SK-N-SH (cell line): Measurements from ENCODE around the gene DENND6A. TPM values are rescaled to one million over a fixed set of nuclear protein-coding genes. Genes with fewer than 3 reads are reported as not detected.

Source experiments
- CTCF ChIA-PET: fragments of 300-600, 350-600 bp; formaldehyde crosslinking; extraction: SDS; loops from one replicate; lab custom pipeline; 2021; lab: Yijun Ruan, JAX
- POLR2A ChIA-PET: fragments of 350-600 bp; sonication (Branson Sonifier 250); formaldehyde crosslinking; extraction: SDS; loops from one replicate; lab custom pipeline; 2020; ENCODE audit warnings: antibody characterized with exemption, inconsistent platforms; lab: Yijun Ruan, JAX
- DNase-seq: peaks from one replicate; pipeline ENCODE4 v3.0.0; 2012
- H2AFZ ChIP-seq: fragments of 200-600 bp; sonication (generic); 2 replicates; pipeline ENCODE4 v1.8.1; 2016; ENCODE audit warnings: antibody characterized with exemption, mild to moderate bottlenecking, low read depth
- H3F3A ChIP-seq: fragments of 200-600 bp; sonication (generic); replicated peaks from 2 replicates; pipeline ENCODE3; 2016; ENCODE audit warnings: antibody characterized with exemption, mild to moderate bottlenecking; ENCODE audit not compliant: insufficient read depth
- H3K27ac ChIP-seq, 2 experiments: fragments of 200-500 bp in 1 of 2; fragments of 200-600 bp in 1 of 2; sonication (Bioruptor generic) in 1 of 2; sonication (generic), shearing (Covaris generic) in 1 of 2; 2 replicates each; pipeline versions ENCODE4 v1.5.1 to v1.6.1; 2014 to 2016; ENCODE audit warnings: low read depth in 2 of 2, inconsistent platforms in 1 of 2, low read length in 1 of 2, mild to moderate bottlenecking in 1 of 2, mixed read lengths in 1 of 2
- H3K27me3 ChIP-seq: fragments of 200-600 bp; sonication (generic), shearing (Covaris generic); 2 replicates; pipeline ENCODE4 v1.6.1; 2016; ENCODE audit warnings: mixed run types; ENCODE audit not compliant: insufficient read depth
- H3K36me3 ChIP-seq, 2 experiments: fragments of 200-500 bp in 1 of 2; fragments of 200-600 bp in 1 of 2; sonication (Bioruptor generic) in 1 of 2; sonication (generic) in 1 of 2; replicated peaks in 1 of 2; 2 replicates each; pipeline versions ENCODE3 to v1.5.1; 2014 to 2016; ENCODE audit warnings: low read length in 1 of 2, mild to moderate bottlenecking in 1 of 2; ENCODE audit not compliant: insufficient read depth in 2 of 2, control insufficient read depth in 1 of 2
- H3K4me1 ChIP-seq, 2 experiments: fragments of 200-500 bp in 1 of 2; fragments of 200-600 bp in 1 of 2; sonication (Bioruptor generic) in 1 of 2; sonication (generic), shearing (Covaris generic) in 1 of 2; 2 replicates each; pipeline versions ENCODE4 v1.5.1 to v1.6.1; 2014 to 2016; ENCODE audit warnings: low read depth in 1 of 2, low read length in 1 of 2, mixed run types in 1 of 2; ENCODE audit not compliant: insufficient read depth in 2 of 2, control insufficient read depth in 1 of 2
- H3K4me2 ChIP-seq: fragments of 200-600 bp; sonication (generic), shearing (Covaris generic); 2 replicates; pipeline ENCODE4 v1.6.1; 2017; ENCODE audit warnings: mixed run types
- H3K4me3 ChIP-seq, 2 experiments: fragments of 200-500 bp in 1 of 2; fragments of 200-600 bp in 1 of 2; sonication (Bioruptor generic) in 1 of 2; sonication (generic), shearing (Covaris generic) in 1 of 2; 2 replicates each; pipeline versions ENCODE4 v1.5.1 to v1.8.1; 2014 to 2016; ENCODE audit warnings: low read depth in 2 of 2, inconsistent platforms in 1 of 2, low read length in 1 of 2, mild to moderate bottlenecking in 1 of 2, mixed read lengths in 1 of 2, moderate library complexity in 1 of 2
- H3K79me2 ChIP-seq: fragments of 200-600 bp; sonication (generic); 2 replicates; pipeline ENCODE4 v1.8.1; 2017; ENCODE audit warnings: mild to moderate bottlenecking; ENCODE audit not compliant: insufficient read depth
- H3K9ac ChIP-seq: fragments of 200-600 bp; sonication (generic); 2 replicates; pipeline ENCODE4 v1.6.1; 2017; ENCODE audit warnings: mixed run types
- H3K9me2 ChIP-seq: fragments of 200-600 bp; sonication (generic); 2 replicates; pipeline ENCODE4 v1.6.1; 2017; ENCODE audit warnings: mixed run types
- H3K9me3 ChIP-seq: fragments of 200-600 bp; sonication (generic); 2 replicates; pipeline ENCODE4 v1.6.1; 2017; ENCODE audit warnings: mixed run types, mild to moderate bottlenecking, moderate library complexity
- H4K20me1 ChIP-seq: fragments of 200-600 bp; sonication (generic); 2 replicates; pipeline ENCODE4 v1.6.1; 2017; ENCODE audit warnings: mild to moderate bottlenecking, mixed run types; ENCODE audit not compliant: insufficient read depth
- ELF1 ChIP-seq: IDR thresholded peaks from 2 replicates; pipeline ENCODE4 v1.4.0; 2012
- EP300 ChIP-seq, 2 experiments: IDR thresholded peaks; 2 replicates each; pipeline versions ENCODE4 v1.4.0 to v1.6.1; 2012; ENCODE audit warnings: borderline replicate concordance in 1 of 2, low read depth in 1 of 2, low read length in 1 of 2
- EZH2phosphoT487 ChIP-seq: fragments of 200-600 bp; sonication (generic); IDR thresholded peaks from 2 replicates; pipeline ENCODE4 v1.6.1; 2017; ENCODE audit warnings: low read depth, mixed run types, mild to moderate bottlenecking, antibody characterized with exemption, moderate library complexity, borderline replicate concordance
- FOXJ3 ChIP-seq: sonication (generic); formaldehyde crosslinking; IDR thresholded peaks from 2 replicates; pipeline ENCODE4 v1.5.1; 2020; ENCODE audit warnings: mild to moderate bottlenecking, missing genetic modification reagents
- FOXM1 ChIP-seq: IDR thresholded peaks from 2 replicates; pipeline ENCODE4 v1.4.0; 2012; ENCODE audit warnings: low read depth, mild to moderate bottlenecking
- MEF2A ChIP-seq: IDR thresholded peaks from 2 replicates; pipeline ENCODE4 v1.4.0; 2012; ENCODE audit warnings: low read depth, borderline replicate concordance
- MXI1 ChIP-seq: IDR thresholded peaks from 2 replicates; pipeline ENCODE4 v1.6.1; 2012; ENCODE audit warnings: mild to moderate bottlenecking, low read depth, low read length, improper control_type of control experiment
- NFIC ChIP-seq: IDR thresholded peaks from 2 replicates; pipeline ENCODE4 v1.4.0; 2012; ENCODE audit warnings: borderline replicate concordance
- PBX3 ChIP-seq: IDR thresholded peaks from 2 replicates; pipeline ENCODE4; 2012
- POLR2AphosphoS5 ChIP-seq: IDR thresholded peaks from 2 replicates; pipeline ENCODE4 v1.6.1; 2012; ENCODE audit warnings: low read depth, low read length
- RAD21 ChIP-seq: IDR thresholded peaks from 2 replicates; pipeline ENCODE4 v1.6.1; 2012; ENCODE audit warnings: mild to moderate bottlenecking, low read length
- SIN3A ChIP-seq: IDR thresholded peaks from 2 replicates; pipeline ENCODE4 v1.6.1; 2012; ENCODE audit warnings: low read depth, mild to moderate bottlenecking, low read length, moderate library complexity, borderline replicate concordance
- SMC3 ChIP-seq: IDR thresholded peaks from 2 replicates; pipeline ENCODE4 v1.6.1; 2012; ENCODE audit warnings: low read depth, low read length, improper control_type of control experiment
- TCF12 ChIP-seq: IDR thresholded peaks from 2 replicates; pipeline ENCODE4 v1.4.0; 2012
- TEAD4 ChIP-seq: IDR thresholded peaks from 2 replicates; pipeline ENCODE4 v1.4.0; 2012; ENCODE audit warnings: mild to moderate bottlenecking, borderline replicate concordance; ENCODE audit not compliant: insufficient read depth
- USF2 ChIP-seq: fragments of 150-350 bp; IDR thresholded peaks from 2 replicates; pipeline ENCODE4 v1.6.1; 2017; ENCODE audit warnings: antibody characterized with exemption, low read length, low read depth, borderline replicate concordance
- ZBTB33 ChIP-seq: IDR thresholded peaks from 2 replicates; pipeline ENCODE4 v1.4.0; 2012; ENCODE audit warnings: low read depth, borderline replicate concordance
- polyA plus RNA-seq, 3 experiments: library from polyadenylated mRNA; depleted of rRNA; stranded (reverse); fragments of >200 nt; gene quantifications; 2 replicates each; pipeline ENCODE4 v1.2.3, GENCODE V29; 2012
- TF ChIP-seq, protein P1 (sequence below): fragments of 200-600 bp; sonication (generic); IDR thresholded peaks from 2 replicates; pipeline ENCODE4 v1.6.1; 2017; ENCODE audit warnings: antibody characterized with exemption, mild to moderate bottlenecking, moderate library complexity
- TF ChIP-seq, protein P2 (sequence below): IDR thresholded peaks from 2 replicates; pipeline ENCODE4 v1.4.0; 2012; ENCODE audit warnings: low read depth
- TF ChIP-seq, protein P3 (sequence below): IDR thresholded peaks from 2 replicates; pipeline ENCODE4 v1.4.0; 2012; ENCODE audit warnings: low read depth, borderline replicate concordance

DENND6A gene
- polyA plus RNA-seq, 1 of the 3 experiments (the other 2 are of a cell fraction), result 5.8 TPM

DNA sequence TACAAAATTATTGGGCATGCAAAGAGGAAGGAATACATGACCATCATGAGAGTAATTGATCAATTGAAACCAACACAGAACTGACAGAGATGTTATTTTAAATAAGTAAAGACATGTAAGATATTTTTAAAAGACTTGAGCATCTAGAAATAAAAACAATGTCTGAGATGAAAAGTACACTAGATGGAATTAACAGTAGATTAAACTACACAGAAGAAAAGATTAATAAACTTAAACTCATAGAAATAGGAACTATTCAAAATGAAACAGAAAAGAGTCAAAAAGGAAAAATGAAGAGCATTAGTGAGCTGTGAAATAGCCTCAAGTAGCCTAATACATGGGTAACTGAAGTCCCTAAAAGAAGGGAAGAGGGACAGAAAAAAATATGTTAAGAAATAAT lies 87.2 kb downstream of the DENND6A start:
- no peak overlapping the region for H3K4me3 ChIP-seq
- no peaks in the 10 kb centered on the region for H3K27me3 ChIP-seq
- no peak overlapping the region for H2AFZ ChIP-seq
- TF ChIP-seq PBX3 (no peak), NFIC (no peak), SMC3 (no peak), TEAD4 (no peak), RAD21 (no peak), EZH2phosphoT487 (no peak), ZBTB33 (no peak), TCF12 (no peak), USF2 (no peak), ELF1 (no peak), FOXJ3 (CRISPR knock-in tag) (no peak), POLR2AphosphoS5 (no peak), FOXM1 (no peak), MXI1 (no peak), EP300 (IDR thresholded peaks at IDR 0.05; ENCODE audit: borderline replicate concordance in 1 of 2, low read depth in 1 of 2, low read length in 1 of 2) (no peak), SIN3A (no peak), MEF2A (no peak)
- TF ChIP-seq, protein P1, sequence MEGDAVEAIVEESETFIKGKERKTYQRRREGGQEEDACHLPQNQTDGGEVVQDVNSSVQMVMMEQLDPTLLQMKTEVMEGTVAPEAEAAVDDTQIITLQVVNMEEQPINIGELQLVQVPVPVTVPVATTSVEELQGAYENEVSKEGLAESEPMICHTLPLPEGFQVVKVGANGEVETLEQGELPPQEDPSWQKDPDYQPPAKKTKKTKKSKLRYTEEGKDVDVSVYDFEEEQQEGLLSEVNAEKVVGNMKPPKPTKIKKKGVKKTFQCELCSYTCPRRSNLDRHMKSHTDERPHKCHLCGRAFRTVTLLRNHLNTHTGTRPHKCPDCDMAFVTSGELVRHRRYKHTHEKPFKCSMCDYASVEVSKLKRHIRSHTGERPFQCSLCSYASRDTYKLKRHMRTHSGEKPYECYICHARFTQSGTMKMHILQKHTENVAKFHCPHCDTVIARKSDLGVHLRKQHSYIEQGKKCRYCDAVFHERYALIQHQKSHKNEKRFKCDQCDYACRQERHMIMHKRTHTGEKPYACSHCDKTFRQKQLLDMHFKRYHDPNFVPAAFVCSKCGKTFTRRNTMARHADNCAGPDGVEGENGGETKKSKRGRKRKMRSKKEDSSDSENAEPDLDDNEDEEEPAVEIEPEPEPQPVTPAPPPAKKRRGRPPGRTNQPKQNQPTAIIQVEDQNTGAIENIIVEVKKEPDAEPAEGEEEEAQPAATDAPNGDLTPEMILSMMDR, result no peak
- TF ChIP-seq, protein P2, sequence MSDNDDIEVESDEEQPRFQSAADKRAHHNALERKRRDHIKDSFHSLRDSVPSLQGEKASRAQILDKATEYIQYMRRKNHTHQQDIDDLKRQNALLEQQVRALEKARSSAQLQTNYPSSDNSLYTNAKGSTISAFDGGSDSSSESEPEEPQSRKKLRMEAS, result no peak
- TF ChIP-seq, protein P3, sequence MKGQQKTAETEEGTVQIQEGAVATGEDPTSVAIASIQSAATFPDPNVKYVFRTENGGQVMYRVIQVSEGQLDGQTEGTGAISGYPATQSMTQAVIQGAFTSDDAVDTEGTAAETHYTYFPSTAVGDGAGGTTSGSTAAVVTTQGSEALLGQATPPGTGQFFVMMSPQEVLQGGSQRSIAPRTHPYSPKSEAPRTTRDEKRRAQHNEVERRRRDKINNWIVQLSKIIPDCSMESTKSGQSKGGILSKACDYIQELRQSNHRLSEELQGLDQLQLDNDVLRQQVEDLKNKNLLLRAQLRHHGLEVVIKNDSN, result no peak
- TF ChIP-seq, all 33 proteins: peak for 0
- Histone ChIP-seq H3F3A (no peaks in the 10 kb centered on the region), H3K9ac (no peak overlapping the region), H4K20me1 (no peaks in the 10 kb centered on the region), H3K9me2 (no peaks in the 10 kb centered on the region), H3K4me1 (no peaks in the 10 kb centered on the region), H3K36me3 (peaks cover 2 to 16% of the 10 kb centered on the region in 2 experiments), H3K4me2 (no peak overlapping the region), H3K79me2 (no peaks in the 10 kb centered on the region), H3K9me3 (no peaks in the 10 kb centered on the region), H3K27ac (no peak overlapping the region)
- POLR2A ChIA-PET, result no interaction called here
- CTCF ChIA-PET, result no interaction called here
- no peak for DNase-seq
